Measurements from ENCODE around the gene IDI1.

GRCh38 chr10:1025683-1026082, 23.2 kb downstream of the IDI1 start, which contains the start of gene IDI2:
- TF ChIP-seq CTCF (IDR thresholded peaks at IDR 0.05) (no peak), MAX (IDR thresholded peaks at IDR 0.05; ENCODE audit: low read depth) (no peak), SMC3 (IDR thresholded peaks at IDR 0.05; ENCODE audit: low read depth, low read length) (no peak), MXI1 (IDR thresholded peaks at IDR 0.05; ENCODE audit: low read depth, low read length) (no peak), POLR2AphosphoS5 (IDR thresholded peaks at IDR 0.05; ENCODE audit: low read depth, low read length) (no peak), RXRA (IDR thresholded peaks at IDR 0.05; ENCODE audit: borderline replicate concordance, low read depth) (no peak), SIN3A (IDR thresholded peaks at IDR 0.05; ENCODE audit: borderline replicate concordance, low read depth, low read length) (no peak)
